SK-MEL-5 (cell line): Measurements from ENCODE around the gene CCDC9. TPM values are rescaled to one million over a fixed set of nuclear protein-coding genes. Genes with fewer than 3 reads are reported as not detected.

Source experiments
- DNase-seq: peaks from one replicate; pipeline ENCODE4 v3.0.0-alpha.2; 2016; ENCODE audit warnings: low read depth, low spot score
- in situ Hi-C: cut with HindIII; loops from 2 replicates; pipeline ENCODE4 v1.10.0; 2016; ENCODE audit warnings: low sequenced_read_pairs, high pct_unique_total_duplicates, low pct_unique_long_range_greater_than_20kb
- small RNA-seq, 2 experiments: library from RNA; depleted of rRNA; stranded (forward); fragments of <200 nt; gene quantifications; one replicate each; pipeline ENCODE3, GENCODE V24; 2014
- total RNA-seq: library from RNA; depleted of rRNA; stranded (reverse); fragments of >200 nt; shearing (Covaris generic); gene quantifications from 2 replicates; pipeline ENCODE4 v1.2.3, GENCODE V29; 2014; rRNA removed

The CCDC9 gene
- total RNA-seq, 1 experiment from 2014 or later: 2.5 TPM

- no peak for DNase-seq
- in situ Hi-C loops: no loop called here
Measured at GRCh38 chr19:47310323-47310722, 54.0 kb downstream of the CCDC9 start.

DNA sequence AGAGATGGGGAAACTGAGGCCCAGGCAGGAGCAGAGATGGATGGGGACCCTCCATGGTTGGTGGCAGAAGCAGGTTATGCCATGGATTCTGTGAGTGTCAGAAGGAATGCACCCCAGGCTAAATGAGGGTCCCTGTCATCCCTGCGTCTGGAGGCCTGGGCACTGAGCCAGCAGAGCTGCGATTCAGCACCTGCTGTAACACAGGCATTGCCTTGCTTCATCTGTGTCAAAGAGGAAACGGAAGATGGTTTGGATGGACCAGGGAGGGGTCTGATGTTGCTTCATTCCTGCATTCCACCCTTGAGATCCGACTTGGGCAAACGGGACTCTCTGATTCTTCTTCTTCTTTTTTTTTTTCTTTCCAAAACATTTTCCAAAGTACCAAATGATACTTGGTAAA is 54.5 kb downstream of the CCDC9 start:
- in situ Hi-C loops: no loop called here
- no peak for DNase-seq

DNA sequence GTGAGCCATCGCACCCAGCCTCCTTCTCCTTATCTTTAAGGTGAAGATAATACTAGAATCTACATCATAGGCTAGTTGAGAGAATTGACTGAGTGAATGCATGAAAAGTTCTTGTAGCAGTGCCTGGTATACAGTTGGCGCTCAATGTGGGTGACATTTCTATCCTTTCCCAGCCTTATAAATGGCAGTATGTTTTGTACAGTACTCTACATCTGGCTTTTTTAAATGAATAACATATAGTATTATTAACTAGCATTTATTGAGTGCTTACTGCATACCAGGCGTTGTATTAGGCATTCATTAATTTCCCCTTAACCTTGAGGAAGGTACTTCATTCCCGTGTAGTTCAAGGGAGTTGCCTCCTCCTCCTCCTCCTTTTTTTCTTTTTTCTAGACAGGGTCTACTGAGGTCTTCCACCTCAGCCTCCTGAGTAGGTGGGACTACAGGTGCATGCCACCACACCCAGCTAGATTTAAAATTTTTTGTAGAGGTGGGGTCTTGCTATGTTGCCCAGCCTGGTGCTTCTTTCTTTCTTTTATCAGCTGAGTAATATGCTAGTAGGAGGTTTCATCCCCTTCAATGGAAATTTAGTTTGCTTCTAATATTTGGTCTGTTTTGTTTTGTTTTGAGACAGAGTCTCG is 56.2 kb downstream of the CCDC9 start:
- in situ Hi-C loops: no loop called here
- no peak for DNase-seq

- no peak for DNase-seq
Measured at GRCh38 chr19:47313754-47314295, 57.5 kb downstream of the CCDC9 start.

GRCh38 chr19:47315125-47315821 is 58.9 kb downstream of the CCDC9 start:
- in situ Hi-C loops: no loop called here
- peak; percentile 91 for DNase-seq

More at GRCh38 chr19:47313754-47314295, 57.5 kb downstream of the CCDC9 start:
- in situ Hi-C loops: no loop called here

- no peak for DNase-seq
- in situ Hi-C loops: no loop called here
Measured at GRCh38 chr19:47316513-47316912, 60.2 kb downstream of the CCDC9 start.

DNA sequence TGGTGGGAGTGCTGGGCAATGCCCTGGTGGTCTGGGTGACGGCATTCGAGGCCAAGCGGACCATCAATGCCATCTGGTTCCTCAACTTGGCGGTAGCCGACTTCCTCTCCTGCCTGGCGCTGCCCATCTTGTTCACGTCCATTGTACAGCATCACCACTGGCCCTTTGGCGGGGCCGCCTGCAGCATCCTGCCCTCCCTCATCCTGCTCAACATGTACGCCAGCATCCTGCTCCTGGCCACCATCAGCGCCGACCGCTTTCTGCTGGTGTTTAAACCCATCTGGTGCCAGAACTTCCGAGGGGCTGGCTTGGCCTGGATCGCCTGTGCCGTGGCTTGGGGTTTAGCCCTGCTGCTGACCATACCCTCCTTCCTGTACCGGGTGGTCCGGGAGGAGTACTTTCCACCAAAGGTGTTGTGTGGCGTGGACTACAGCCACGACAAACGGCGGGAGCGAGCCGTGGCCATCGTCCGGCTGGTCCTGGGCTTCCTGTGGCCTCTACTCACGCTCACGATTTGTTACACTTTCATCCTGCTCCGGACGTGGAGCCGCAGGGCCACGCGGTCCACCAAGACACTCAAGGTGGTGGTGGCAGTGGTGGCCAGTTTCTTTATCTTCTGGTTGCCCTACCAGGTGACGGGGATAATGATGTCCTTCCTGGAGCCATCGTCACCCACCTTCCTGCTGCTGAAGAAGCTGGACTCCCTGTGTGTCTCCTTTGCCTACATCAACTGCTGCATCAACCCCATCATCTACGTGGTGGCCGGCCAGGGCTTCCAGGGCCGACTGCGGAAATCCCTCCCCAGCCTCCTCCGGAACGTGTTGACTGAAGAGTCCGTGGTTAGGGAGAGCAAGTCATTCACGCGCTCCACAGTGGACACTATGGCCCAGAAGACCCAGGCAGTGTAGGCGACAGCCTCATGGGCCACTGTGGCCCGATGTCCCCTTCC is 63.9 kb downstream of the CCDC9 start:
- DNase-seq: no peak
- in situ Hi-C loops: no loop called here

Small RNA genes lying within 50 kb of the gene (small RNA-seq; reads per million reads assigned to genes)
- 0 reads per million in 2 experiments for gene MIR3190

Other genes starting within 250 kb of the CCDC9 start
- gene NPAS1, start 236.7 kb upstream of the CCDC9 start, total RNA-seq: 1.4 and 2.0 TPM in 2 replicates
- 22.6 and 24.8 TPM in 2 replicates for gene TMEM160, start 207.9 kb upstream of the CCDC9 start, total RNA-seq
- gene ZC3H4, start 142.7 kb upstream of the CCDC9 start, total RNA-seq: 6.7 and 7.5 TPM in 2 replicates
- 135 and 154 TPM in 2 replicates for gene SAE1, start 125.7 kb upstream of the CCDC9 start, total RNA-seq
- 45.9 and 51.2 TPM in 2 replicates for gene BBC3, start 25.3 kb upstream of the CCDC9 start, total RNA-seq
- 0.45 and 0.69 TPM in 2 replicates for gene INAFM1, start 18.4 kb downstream of the CCDC9 start, total RNA-seq
- 0.16 TPM in 1 of 2 replicates, not detected in the other for gene C5AR1, start 53.3 kb downstream of the CCDC9 start, total RNA-seq
- gene C5AR2, start 75.7 kb downstream of the CCDC9 start, total RNA-seq: not detected in 2 replicates
- gene DHX34, start 92.8 kb downstream of the CCDC9 start, total RNA-seq: 10.0 and 12.6 TPM in 2 replicates
- 12.9 and 20.0 TPM in 2 replicates for gene MEIS3, start 163.0 kb downstream of the CCDC9 start, total RNA-seq
- 1.2 and 1.7 TPM in 2 replicates for gene SLC8A2, start 215.4 kb downstream of the CCDC9 start, total RNA-seq
- gene KPTN, start 227.7 kb downstream of the CCDC9 start, total RNA-seq: 6.9 and 14.6 TPM in 2 replicates